Measurements from ENCODE around the gene LPA.
"Not testable (repeated sequence)": the region's sequence is repeated elsewhere in the genome, so short reads cannot be mapped to it uniquely, and the experiment has no call there.

The LPA gene

DNA sequence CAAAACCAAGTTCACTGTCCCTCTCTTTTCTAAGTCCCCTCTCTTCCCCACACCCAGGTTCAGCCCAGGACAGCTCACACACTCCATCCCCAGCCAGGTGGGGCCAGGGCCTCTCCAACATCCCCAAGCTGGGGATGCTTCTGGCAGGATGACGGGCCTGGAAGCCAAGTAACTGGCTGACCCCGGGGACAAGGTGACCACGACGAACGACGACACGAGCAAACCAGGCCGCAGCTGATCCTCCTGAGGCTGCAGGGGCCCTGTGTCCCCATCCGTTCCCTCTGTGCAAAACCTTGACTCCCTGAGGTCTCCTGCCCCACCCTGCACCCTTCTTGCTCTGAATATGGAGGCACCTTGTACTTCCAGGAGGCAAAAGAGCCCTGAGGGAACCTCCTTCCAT, 26.4 kb upstream of the LPA start:
- no peaks in the 10 kb centered on the region for H3K36me3 ChIP-seq (ENCODE audit: insufficient read depth, low read length)
- no peaks in the 10 kb centered on the region for H3K4me1 ChIP-seq (ENCODE audit: control insufficient read depth, insufficient read depth, low read length)
- H3K27me3 ChIP-seq (ENCODE audit: control insufficient read depth, insufficient read depth, low read length), result no peaks in the 10 kb centered on the region
- no peak overlapping the region for H3K9ac ChIP-seq (ENCODE audit: low read depth, low read length)
- H3K9me3 ChIP-seq (replicated peaks; ENCODE audit: low read length), result no peaks in the 10 kb centered on the region
- H3K4me3 ChIP-seq (ENCODE audit: low read length), result no peak overlapping the region
- no peak overlapping the region for H3K4me2 ChIP-seq (ENCODE audit: low read length)

DNA sequence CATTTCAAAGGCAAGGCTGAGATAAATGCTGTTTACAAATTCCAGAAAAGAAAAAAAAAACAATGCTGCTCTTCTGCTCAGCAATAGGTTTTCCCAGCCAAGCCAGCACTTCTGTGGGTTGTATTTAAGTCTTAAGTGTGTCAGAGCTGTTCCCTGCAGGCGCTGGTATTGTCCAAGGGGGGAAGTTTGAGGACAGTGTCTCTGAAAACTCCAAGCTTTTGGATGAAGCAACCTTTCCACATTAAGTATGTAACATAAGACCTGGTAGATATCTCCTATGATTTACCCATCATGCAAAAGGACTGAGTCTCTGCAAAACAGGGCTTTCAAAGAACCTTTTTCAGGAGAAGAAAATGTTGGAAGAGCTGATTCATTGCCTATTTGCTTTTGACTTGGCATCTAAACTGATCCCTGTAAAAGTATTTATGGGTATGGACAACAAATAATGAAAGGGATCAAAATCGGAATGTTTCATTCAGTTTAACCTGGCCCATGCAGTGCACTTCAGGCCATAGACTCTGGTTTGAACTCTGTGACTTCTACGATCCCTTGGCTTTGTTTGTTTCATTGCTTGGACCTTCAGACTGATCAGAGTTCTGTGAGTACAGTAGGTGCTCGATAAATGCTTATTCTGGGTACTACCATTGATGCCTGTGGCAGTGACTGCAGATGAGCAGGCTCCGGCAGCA, 21.8 kb upstream of the LPA start:
- H3K36me3 ChIP-seq (ENCODE audit: insufficient read depth, low read length), result no peaks in the 10 kb centered on the region
- H3K9ac ChIP-seq (ENCODE audit: low read depth, low read length), result no peak overlapping the region
- no peaks in the 10 kb centered on the region for H3K27me3 ChIP-seq (ENCODE audit: control insufficient read depth, insufficient read depth, low read length)
- H3K4me3 ChIP-seq (ENCODE audit: low read length), result no peak overlapping the region
- no peak overlapping the region for H3K4me2 ChIP-seq (ENCODE audit: low read length)
- no peaks in the 10 kb centered on the region for H3K9me3 ChIP-seq (replicated peaks; ENCODE audit: low read length)
- H3K4me1 ChIP-seq (ENCODE audit: control insufficient read depth, insufficient read depth, low read length), result no peaks in the 10 kb centered on the region

DNA sequence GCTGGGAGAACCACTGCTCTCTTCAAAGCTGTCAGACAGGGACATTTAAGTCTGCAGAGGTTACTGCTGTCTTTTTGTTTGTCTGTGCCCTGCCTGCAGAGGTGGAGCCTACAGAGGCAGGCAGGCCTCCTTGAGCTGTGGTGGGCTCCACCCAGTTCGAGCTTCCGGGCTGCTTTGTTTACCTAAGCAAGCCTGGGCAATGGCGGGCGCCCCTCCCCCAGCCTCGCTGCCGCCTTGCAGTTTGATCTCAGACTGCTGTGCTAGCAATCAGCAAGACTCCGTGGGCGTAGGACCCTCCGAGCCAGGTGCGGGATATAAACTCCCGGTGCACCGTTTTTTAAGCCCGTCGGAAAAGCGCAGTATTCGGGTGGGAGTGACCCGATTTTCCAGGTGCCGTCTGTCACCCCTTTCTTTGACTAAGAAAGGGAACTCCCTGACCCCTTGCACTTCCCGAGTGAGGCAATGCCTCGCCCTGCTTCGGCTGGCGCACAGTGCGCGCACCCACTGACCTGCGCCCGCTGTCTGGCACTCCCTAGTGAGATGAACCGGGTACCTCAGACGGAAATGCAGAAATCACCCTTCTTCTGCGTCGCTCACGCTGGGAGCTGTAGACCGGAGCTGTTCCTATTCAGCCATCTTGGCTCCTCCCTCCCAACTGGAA, 21.2 kb upstream of the LPA start:
- H3K4me3 ChIP-seq (ENCODE audit: low read length), result not testable (repeated sequence)

DNA sequence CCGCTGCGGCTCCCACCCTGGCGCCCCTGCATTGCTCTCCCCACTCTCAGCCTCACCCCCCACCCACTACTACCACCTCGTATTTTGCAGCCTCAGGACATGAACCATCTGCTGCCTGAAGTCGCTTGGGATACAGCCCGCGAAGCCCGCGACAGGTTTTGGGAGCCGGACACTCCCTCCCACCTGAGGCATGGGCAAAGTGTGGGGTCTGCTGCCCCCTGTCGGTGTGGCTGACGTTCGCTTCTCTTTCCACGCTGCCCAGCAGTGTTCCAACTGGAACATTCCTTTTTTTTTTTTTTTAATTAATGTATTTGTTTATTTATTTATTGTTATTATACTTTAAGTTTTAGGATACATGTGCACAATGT, 15.3 kb upstream of the LPA start:
- H3K9ac ChIP-seq (ENCODE audit: low read depth, low read length), result no peak overlapping the region
- H3K36me3 ChIP-seq (ENCODE audit: insufficient read depth, low read length), result no peaks in the 10 kb centered on the region
- no peaks in the 10 kb centered on the region for H3K27me3 ChIP-seq (ENCODE audit: control insufficient read depth, insufficient read depth, low read length)
- no peak overlapping the region for H3K4me3 ChIP-seq (ENCODE audit: low read length)
- no peak overlapping the region for H3K4me2 ChIP-seq (ENCODE audit: low read length)
- no peaks in the 10 kb centered on the region for H3K4me1 ChIP-seq (ENCODE audit: control insufficient read depth, insufficient read depth, low read length)
- H3K9me3 ChIP-seq (replicated peaks; ENCODE audit: low read length), result no peaks in the 10 kb centered on the region

More for the DNA sequence above, 21.2 kb upstream of the LPA start:
- H3K9me3 ChIP-seq (replicated peaks; ENCODE audit: low read length); H3K4me2 ChIP-seq (ENCODE audit: low read length); H3K36me3 ChIP-seq (ENCODE audit: insufficient read depth, low read length); H3K4me1 ChIP-seq (ENCODE audit: control insufficient read depth, insufficient read depth, low read length); H3K9ac ChIP-seq (ENCODE audit: low read depth, low read length); H3K27me3 ChIP-seq (ENCODE audit: control insufficient read depth, insufficient read depth, low read length): not testable (repeated sequence)

DNA sequence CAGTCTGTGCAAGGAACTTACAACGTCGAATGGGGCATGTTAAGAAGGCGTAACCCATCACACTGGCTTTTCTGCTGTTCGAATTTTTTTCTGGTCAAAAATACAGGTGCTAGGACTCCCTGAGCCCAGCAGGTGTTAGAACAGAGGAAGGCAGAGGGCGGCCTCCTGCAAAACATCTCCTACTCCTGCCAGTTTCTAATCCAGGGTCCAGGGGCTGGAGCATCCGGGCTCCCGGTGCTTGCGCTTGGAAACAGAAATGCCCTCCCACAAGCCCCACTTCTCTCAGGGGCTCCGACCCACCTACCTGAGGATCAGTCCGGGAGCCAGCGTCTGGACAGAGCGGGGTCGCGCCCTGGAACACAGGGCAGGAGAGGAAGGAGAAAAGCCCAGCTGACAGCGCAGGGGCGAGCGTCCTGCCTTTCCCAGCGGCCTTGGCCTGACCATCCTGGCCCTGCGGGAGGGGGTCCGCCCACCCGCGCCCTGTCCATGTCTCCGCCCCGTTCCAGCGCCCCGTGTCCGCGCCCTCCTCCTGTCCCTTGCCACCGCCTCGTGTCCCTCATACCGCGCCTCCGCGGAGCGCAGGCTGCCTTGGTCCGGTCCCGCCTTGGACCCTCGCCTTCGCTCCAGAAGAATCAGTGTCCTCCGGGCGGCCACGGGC, 14.8 kb upstream of the LPA start:
- no peaks in the 10 kb centered on the region for H3K9me3 ChIP-seq (replicated peaks; ENCODE audit: low read length)
- H3K36me3 ChIP-seq (ENCODE audit: insufficient read depth, low read length), result no peaks in the 10 kb centered on the region
- H3K4me1 ChIP-seq (ENCODE audit: control insufficient read depth, insufficient read depth, low read length), result no peaks in the 10 kb centered on the region
- H3K27me3 ChIP-seq (ENCODE audit: control insufficient read depth, insufficient read depth, low read length), result no peaks in the 10 kb centered on the region
- no peak overlapping the region for H3K9ac ChIP-seq (ENCODE audit: low read depth, low read length)
- H3K4me2 ChIP-seq (ENCODE audit: low read length), result no peak overlapping the region
- H3K4me3 ChIP-seq (ENCODE audit: low read length), result no peak overlapping the region

DNA sequence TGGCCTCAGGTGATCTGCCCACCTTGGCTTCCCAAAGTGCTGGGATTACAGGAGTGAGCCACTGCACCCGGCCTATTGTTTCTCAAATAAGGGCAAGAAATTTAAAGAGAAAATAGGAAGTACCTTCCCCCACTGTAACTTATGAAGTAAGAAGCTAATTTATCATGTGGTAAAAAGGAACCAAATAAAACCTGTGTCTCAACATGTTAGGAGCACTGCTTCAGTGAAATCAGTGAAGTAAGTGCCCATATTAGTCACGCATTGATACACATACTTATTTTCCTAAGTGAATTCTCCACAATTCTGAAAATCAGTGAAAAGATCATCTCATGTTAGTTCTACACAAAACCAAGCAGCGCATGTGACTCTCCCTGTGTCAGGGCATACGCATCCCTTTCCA, 14.2 kb upstream of the LPA start:
- H3K27me3 ChIP-seq (ENCODE audit: control insufficient read depth, insufficient read depth, low read length), result no peaks in the 10 kb centered on the region
- H3K9me3 ChIP-seq (replicated peaks; ENCODE audit: low read length), result no peaks in the 10 kb centered on the region
- H3K4me3 ChIP-seq (ENCODE audit: low read length), result no peak overlapping the region
- no peak overlapping the region for H3K9ac ChIP-seq (ENCODE audit: low read depth, low read length)
- no peak overlapping the region for H3K4me2 ChIP-seq (ENCODE audit: low read length)
- no peaks in the 10 kb centered on the region for H3K36me3 ChIP-seq (ENCODE audit: insufficient read depth, low read length)
- no peaks in the 10 kb centered on the region for H3K4me1 ChIP-seq (ENCODE audit: control insufficient read depth, insufficient read depth, low read length)

DNA sequence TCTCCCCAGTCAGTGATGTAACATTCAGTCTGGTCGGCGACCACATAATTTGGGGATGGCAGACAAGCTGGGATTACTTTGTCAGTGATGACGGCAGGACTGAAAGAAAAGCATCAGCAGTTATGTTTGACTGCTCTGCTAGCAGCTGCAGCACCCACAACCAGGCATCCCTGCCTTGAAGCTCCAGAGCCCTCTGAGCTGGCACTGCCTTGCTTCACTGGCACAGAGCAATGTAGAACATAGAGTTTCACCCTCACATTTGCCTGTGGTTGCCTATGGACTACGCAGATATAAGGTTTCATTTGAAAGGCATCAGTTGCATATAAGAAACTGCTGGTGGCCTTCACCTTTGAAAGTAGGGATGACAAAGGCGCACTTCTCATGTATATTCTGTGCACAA, 12.3 kb upstream of the LPA start:
- not testable (repeated sequence) for H3K9ac ChIP-seq (ENCODE audit: low read depth, low read length); H3K4me1 ChIP-seq (ENCODE audit: control insufficient read depth, insufficient read depth, low read length); H3K27me3 ChIP-seq (ENCODE audit: control insufficient read depth, insufficient read depth, low read length)

DNA sequence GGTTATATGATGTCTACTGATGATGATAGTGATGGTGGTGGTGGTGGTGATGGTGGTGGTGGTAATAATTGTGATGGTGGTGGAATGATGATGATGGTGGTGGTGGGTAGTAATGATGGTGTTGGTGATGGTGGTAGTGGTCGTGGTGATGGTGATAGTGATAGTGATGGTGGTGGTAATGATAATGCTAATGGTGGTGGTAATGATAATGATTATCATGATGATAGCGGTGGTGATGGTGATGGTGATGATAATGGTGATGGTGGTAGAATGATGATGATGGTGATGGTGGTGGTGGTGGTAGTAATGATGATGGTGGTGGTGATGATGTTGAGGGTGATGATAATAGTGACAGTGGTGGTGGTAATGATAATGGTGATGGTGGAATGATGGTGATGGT, 4.5 kb upstream of the LPA start:
- H3K4me3 ChIP-seq (ENCODE audit: low read length), result no peak overlapping the region
- H3K9ac ChIP-seq (ENCODE audit: low read depth, low read length), result no peak overlapping the region
- H3K9me3 ChIP-seq (replicated peaks; ENCODE audit: low read length), result no peaks in the 10 kb centered on the region
- no peaks in the 10 kb centered on the region for H3K4me1 ChIP-seq (ENCODE audit: control insufficient read depth, insufficient read depth, low read length)
- no peaks in the 10 kb centered on the region for H3K27me3 ChIP-seq (ENCODE audit: control insufficient read depth, insufficient read depth, low read length)
- H3K4me2 ChIP-seq (ENCODE audit: low read length), result no peak overlapping the region
- H3K36me3 ChIP-seq (ENCODE audit: insufficient read depth, low read length), result no peaks in the 10 kb centered on the region

More for the DNA sequence above, 12.3 kb upstream of the LPA start:
- not testable (repeated sequence) for H3K4me3 ChIP-seq (ENCODE audit: low read length); H3K4me2 ChIP-seq (ENCODE audit: low read length); H3K36me3 ChIP-seq (ENCODE audit: insufficient read depth, low read length); H3K9me3 ChIP-seq (replicated peaks; ENCODE audit: low read length)

DNA sequence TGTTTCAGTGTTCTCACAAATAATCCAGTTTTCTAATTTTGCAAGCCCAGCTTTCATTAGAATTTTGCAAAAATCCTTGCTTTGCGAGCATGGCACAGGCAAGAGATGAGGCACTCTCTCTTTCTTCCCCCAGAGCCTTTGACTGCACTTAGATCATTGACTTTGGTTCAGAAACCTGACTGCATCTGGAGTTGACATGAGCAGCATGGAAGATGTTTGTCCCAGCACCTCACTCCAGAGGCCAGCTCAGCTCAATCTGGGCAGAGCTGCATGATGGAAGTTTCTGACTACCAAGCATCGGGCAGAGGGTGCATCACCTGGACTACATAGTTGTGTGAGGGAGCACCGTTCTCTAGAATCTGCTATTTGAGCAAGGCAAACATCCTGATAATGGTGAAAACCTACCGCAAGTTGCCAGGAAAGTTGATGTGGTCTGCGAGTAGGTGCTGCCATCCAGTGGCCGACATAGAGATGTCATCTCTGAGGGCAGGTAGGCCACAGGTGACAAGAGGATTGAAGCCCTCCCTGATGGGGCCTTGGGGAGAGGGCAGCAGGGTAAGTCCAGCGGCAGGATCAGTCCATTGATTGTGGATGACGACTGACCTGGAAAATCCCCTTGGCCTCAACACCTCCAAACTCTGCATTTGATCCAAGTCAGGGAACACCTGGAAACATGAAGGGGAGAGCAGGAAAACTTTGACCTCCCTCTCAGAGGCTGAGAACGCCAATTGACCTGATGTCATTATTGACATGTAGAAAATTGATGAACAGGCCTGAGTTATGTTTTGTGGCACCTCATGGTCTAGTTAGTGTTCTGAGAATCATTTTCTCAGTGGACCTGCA, 3.8 kb upstream of the LPA start:
- no peak overlapping the region for H3K4me3 ChIP-seq (ENCODE audit: low read length)
- H3K27me3 ChIP-seq (ENCODE audit: control insufficient read depth, insufficient read depth, low read length), result no peaks in the 10 kb centered on the region
- H3K9me3 ChIP-seq (replicated peaks; ENCODE audit: low read length), result no peaks in the 10 kb centered on the region
- no peaks in the 10 kb centered on the region for H3K36me3 ChIP-seq (ENCODE audit: insufficient read depth, low read length)
- no peaks in the 10 kb centered on the region for H3K4me1 ChIP-seq (ENCODE audit: control insufficient read depth, insufficient read depth, low read length)
- H3K9ac ChIP-seq (ENCODE audit: low read depth, low read length), result no peak overlapping the region
- no peak overlapping the region for H3K4me2 ChIP-seq (ENCODE audit: low read length)

DNA sequence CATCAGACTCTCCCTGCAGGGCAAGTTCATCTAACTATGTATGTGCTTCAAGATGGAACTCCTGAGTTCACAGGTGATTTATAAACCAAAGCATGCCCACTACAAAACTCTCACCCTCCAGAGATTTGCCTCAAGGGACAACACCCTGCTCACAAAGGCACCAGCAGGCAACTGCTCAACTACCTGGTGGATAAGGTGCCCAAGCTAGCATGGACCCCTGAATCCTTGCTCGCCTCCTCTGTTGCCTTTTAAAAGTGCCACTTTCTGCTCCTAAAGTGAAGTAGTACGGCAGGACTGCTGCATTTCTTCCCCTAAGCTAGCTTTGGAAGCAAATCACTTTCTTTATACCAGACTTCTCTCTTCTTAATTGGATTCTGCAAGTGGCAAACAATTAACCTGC, 1.2 kb downstream of the LPA start:
- Histone ChIP-seq H3K4me3 (ENCODE audit: low read length) (no peak overlapping the region), H3K9me3 (replicated peaks; ENCODE audit: low read length) (no peaks in the 10 kb centered on the region), H3K9ac (ENCODE audit: low read depth, low read length) (no peak overlapping the region), H3K27me3 (ENCODE audit: control insufficient read depth, insufficient read depth, low read length) (no peaks in the 10 kb centered on the region), H3K36me3 (ENCODE audit: insufficient read depth, low read length) (no peaks in the 10 kb centered on the region), H3K4me1 (ENCODE audit: control insufficient read depth, insufficient read depth, low read length) (no peaks in the 10 kb centered on the region), H3K4me2 (ENCODE audit: low read length) (no peak overlapping the region)

DNA sequence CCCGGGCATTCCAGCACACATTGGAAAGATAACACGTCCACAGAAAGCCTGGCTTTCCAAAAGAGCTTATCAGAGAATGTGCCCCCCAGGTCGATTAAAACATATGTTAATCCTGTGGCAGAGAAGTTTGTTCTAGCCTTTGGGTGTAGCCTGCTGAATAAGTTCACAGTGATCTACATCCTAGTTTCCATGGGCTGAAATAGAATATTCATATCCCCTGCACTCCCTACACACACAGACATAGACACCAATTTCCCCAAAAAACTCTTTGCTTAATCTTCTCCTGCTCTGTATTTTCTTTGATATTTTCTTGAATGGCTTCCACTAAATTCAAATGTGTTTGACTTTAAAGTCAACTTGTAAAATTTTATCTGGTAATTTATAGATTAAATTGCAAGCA, 1.6 kb downstream of the LPA start:
- Histone ChIP-seq H3K27me3 (ENCODE audit: control insufficient read depth, insufficient read depth, low read length) (no peaks in the 10 kb centered on the region), H3K4me3 (ENCODE audit: low read length) (no peak overlapping the region), H3K36me3 (ENCODE audit: insufficient read depth, low read length) (no peaks in the 10 kb centered on the region), H3K4me1 (ENCODE audit: control insufficient read depth, insufficient read depth, low read length) (no peaks in the 10 kb centered on the region), H3K9ac (ENCODE audit: low read depth, low read length) (no peak overlapping the region), H3K9me3 (replicated peaks; ENCODE audit: low read length) (no peaks in the 10 kb centered on the region), H3K4me2 (ENCODE audit: low read length) (no peak overlapping the region)

Measured in skeletal muscle satellite cell (primary cell).